ENCODE measurements around the gene C2CD4D. TPM values are rescaled to one million over a fixed set of nuclear protein-coding genes. Genes with fewer than 3 reads are reported as not detected.

The C2CD4D gene
- total RNA-seq, 1 experiment from 2014 or later: 0.94 TPM

GRCh38 chr1:151790071-151790939, 49.3 kb downstream of the C2CD4D start, which contains the start of gene TDRKH:
TDRKH (minus strand) TSS chr1:151790500; CDS start chr1:151783022, 7,478 bp downstream.
- DNase-seq (ENCODE audit: low spot score): peak; percentile 98
- Mint-ChIP-seq H3K36me3 (no peaks in the 10 kb centered on the region; the same call in 1 of the 2 replicates), H3K4me1 (peaks cover 17% of the 10 kb centered on the region), H3K4me3 (peak within 1 kb of the TSS; percentile 98), H3K27me3 (ENCODE audit: low read depth) (no peaks in the 10 kb centered on the region; the same call in 1 of the 2 replicates), H3K27ac (peak within 1 kb of the TSS; percentile 98), H3K9me3 (no peaks in the 10 kb centered on the region)
- CTCF ChIA-PET: interaction anchor here (0.6 to 2.3 kb wide), 7 partner anchors 9 to 156 kb away, joined by 3 to 13 read pairs (median 6); partner anchors contain the start of gene C2CD4D
- POLR2A ChIA-PET: interaction anchor here (0.6 to 1.0 kb wide), 4 partner anchors 46 to 301 kb away, joined by 3 to 4 read pairs (median 4); partner anchors contain the start of genes CELF3 and TUFT1
- ATAC-seq: peak; percentile 96
- TF ChIP-seq NFE2L1 (CRISPR knock-in tag; IDR thresholded peaks at IDR 0.05): peak; percentile 85; the same call in 1 of the 2 replicates
- TF ChIP-seq NR3C1 (CRISPR knock-in tag; conservative IDR thresholded peaks at IDR 0.05; ENCODE audit: low read depth): no peak
- TF ChIP-seq FOXP4 (CRISPR knock-in tag; IDR thresholded peaks at IDR 0.05): peak; percentile 53; the same call in 1 of the 2 replicates
- TF ChIP-seq EMX1 (CRISPR knock-in tag; IDR thresholded peaks at IDR 0.05): 0 out of 2 replicates have a peak, but pooled peaks have one; percentile 28
- no peak for TF ChIP-seq MXD4 (CRISPR knock-in tag; IDR thresholded peaks at IDR 0.05; ENCODE audit: borderline replicate concordance)
- TF ChIP-seq, protein P1, sequence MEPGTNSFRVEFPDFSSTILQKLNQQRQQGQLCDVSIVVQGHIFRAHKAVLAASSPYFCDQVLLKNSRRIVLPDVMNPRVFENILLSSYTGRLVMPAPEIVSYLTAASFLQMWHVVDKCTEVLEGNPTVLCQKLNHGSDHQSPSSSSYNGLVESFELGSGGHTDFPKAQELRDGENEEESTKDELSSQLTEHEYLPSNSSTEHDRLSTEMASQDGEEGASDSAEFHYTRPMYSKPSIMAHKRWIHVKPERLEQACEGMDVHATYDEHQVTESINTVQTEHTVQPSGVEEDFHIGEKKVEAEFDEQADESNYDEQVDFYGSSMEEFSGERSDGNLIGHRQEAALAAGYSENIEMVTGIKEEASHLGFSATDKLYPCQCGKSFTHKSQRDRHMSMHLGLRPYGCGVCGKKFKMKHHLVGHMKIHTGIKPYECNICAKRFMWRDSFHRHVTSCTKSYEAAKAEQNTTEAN (CRISPR knock-in tag; IDR thresholded peaks at IDR 0.05): no peak
- no peak for TF ChIP-seq ZNF138 (CRISPR knock-in tag; conservative IDR thresholded peaks at IDR 0.05)
- peak; percentile 36; the same call in 1 of the 2 replicates for TF ChIP-seq ZNF317 (CRISPR knock-in tag; IDR thresholded peaks at IDR 0.05; ENCODE audit: borderline replicate concordance, low read depth)
- TF ChIP-seq, protein P2, sequence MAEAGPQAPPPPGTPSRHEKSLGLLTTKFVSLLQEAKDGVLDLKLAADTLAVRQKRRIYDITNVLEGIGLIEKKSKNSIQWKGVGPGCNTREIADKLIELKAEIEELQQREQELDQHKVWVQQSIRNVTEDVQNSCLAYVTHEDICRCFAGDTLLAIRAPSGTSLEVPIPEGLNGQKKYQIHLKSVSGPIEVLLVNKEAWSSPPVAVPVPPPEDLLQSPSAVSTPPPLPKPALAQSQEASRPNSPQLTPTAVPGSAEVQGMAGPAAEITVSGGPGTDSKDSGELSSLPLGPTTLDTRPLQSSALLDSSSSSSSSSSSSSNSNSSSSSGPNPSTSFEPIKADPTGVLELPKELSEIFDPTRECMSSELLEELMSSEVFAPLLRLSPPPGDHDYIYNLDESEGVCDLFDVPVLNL (CRISPR knock-in tag; IDR thresholded peaks at IDR 0.05; ENCODE audit: borderline replicate concordance, low read depth): 0 out of 2 replicates have a peak, but pooled peaks have one; percentile 43
- no peak for TF ChIP-seq OVOL2 (CRISPR knock-in tag; IDR thresholded peaks at IDR 0.05; ENCODE audit: borderline replicate concordance)
- TF ChIP-seq JUN (CRISPR knock-in tag; IDR thresholded peaks at IDR 0.05): peak; percentile 77
- TF ChIP-seq, protein P3, sequence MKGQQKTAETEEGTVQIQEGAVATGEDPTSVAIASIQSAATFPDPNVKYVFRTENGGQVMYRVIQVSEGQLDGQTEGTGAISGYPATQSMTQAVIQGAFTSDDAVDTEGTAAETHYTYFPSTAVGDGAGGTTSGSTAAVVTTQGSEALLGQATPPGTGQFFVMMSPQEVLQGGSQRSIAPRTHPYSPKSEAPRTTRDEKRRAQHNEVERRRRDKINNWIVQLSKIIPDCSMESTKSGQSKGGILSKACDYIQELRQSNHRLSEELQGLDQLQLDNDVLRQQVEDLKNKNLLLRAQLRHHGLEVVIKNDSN (CRISPR knock-in tag; IDR thresholded peaks at IDR 0.05): 0 out of 2 replicates have a peak, but pooled peaks have one; percentile 45
- TF ChIP-seq ESRRA (CRISPR knock-in tag; IDR thresholded peaks at IDR 0.05; ENCODE audit: borderline replicate concordance): no peak; the same call in 1 of the 2 replicates
- no peak for TF ChIP-seq SMAD4 (CRISPR knock-in tag; IDR thresholded peaks at IDR 0.05)
- no peak for TF ChIP-seq GTF2I (CRISPR knock-in tag; conservative IDR thresholded peaks at IDR 0.05)
- no peak for TF ChIP-seq TCF7 (CRISPR knock-in tag; IDR thresholded peaks at IDR 0.05; ENCODE audit: low read depth)
- no peak for TF ChIP-seq RELA (CRISPR knock-in tag; IDR thresholded peaks at IDR 0.05; ENCODE audit: borderline replicate concordance)
- peak; percentile 95 for TF ChIP-seq MAX (CRISPR knock-in tag; IDR thresholded peaks at IDR 0.05)
- peak; percentile 44; the same call in 1 of the 2 replicates for TF ChIP-seq SMAD3 (CRISPR knock-in tag; IDR thresholded peaks at IDR 0.05; ENCODE audit: borderline replicate concordance)
- peak; percentile 95 for TF ChIP-seq NFYB (CRISPR knock-in tag; conservative IDR thresholded peaks at IDR 0.05; ENCODE audit: low read depth)
- TF ChIP-seq, protein P4, sequence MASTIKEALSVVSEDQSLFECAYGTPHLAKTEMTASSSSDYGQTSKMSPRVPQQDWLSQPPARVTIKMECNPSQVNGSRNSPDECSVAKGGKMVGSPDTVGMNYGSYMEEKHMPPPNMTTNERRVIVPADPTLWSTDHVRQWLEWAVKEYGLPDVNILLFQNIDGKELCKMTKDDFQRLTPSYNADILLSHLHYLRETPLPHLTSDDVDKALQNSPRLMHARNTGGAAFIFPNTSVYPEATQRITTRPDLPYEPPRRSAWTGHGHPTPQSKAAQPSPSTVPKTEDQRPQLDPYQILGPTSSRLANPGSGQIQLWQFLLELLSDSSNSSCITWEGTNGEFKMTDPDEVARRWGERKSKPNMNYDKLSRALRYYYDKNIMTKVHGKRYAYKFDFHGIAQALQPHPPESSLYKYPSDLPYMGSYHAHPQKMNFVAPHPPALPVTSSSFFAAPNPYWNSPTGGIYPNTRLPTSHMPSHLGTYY (CRISPR knock-in tag; IDR thresholded peaks at IDR 0.05): no peak
- TF ChIP-seq, protein P5, sequence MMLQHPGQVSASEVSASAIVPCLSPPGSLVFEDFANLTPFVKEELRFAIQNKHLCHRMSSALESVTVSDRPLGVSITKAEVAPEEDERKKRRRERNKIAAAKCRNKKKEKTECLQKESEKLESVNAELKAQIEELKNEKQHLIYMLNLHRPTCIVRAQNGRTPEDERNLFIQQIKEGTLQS (CRISPR knock-in tag; conservative IDR thresholded peaks at IDR 0.05): no peak
- peak; percentile 72; the same call in 1 of the 2 replicates for TF ChIP-seq ETV6 (CRISPR knock-in tag; IDR thresholded peaks at IDR 0.05)
- no peak for TF ChIP-seq ZBTB21 (CRISPR knock-in tag; IDR thresholded peaks at IDR 0.05; ENCODE audit: borderline replicate concordance)

Measured in WTC11 (cell line).